Body of pancreas (tissue), 4 donors: ENCODE results near the gene CCDC85A. TPM values are rescaled to one million over a fixed set of nuclear protein-coding genes. Genes with fewer than 3 reads are reported as not detected.

Source experiments
- ATAC-seq: fragments of 150-250 bp; one replicate; pipeline ENCODE4 v1.9.1; 2016
- DNase-seq, 4 donors: peaks; one replicate each; pipeline ENCODE4 v3.0.0-alpha.2; 2019
- H3K27ac ChIP-seq, 4 donors: fragments of 200-600 bp; sonication (generic); 1 replicate in 3 of 4; 2 replicates in 1 of 4; pipeline versions ENCODE4 v1.5.1 to v1.6.1; 2016 to 2019; ENCODE audit warnings: mild to moderate bottlenecking in 1 of 4, mixed read lengths in 1 of 4, moderate library complexity in 1 of 4
- H3K27me3 ChIP-seq, 2 donors: fragments of 200-600 bp; sonication (generic); one replicate each; pipeline ENCODE4 v1.6.0; 2016; ENCODE audit warnings: mild to moderate bottlenecking in 1 of 2
- H3K36me3 ChIP-seq, 2 donors: fragments of 200-600 bp; sonication (generic); replicated peaks in 1 of 2; 2 replicates each; pipeline ENCODE4 v1.5.1; 2016; ENCODE audit warnings: low read depth in 2 of 2; ENCODE audit not compliant: insufficient read depth in 1 of 2
- H3K4me1 ChIP-seq: fragments of 200-600 bp; sonication (generic); one replicate; pipeline ENCODE4 v1.6.0; 2016
- H3K4me3 ChIP-seq, 2 donors: fragments of 200-600 bp; sonication (generic); 1 replicate in 1 of 2; 2 replicates in 1 of 2; pipeline ENCODE4 v1.5.1; 2016 to 2019
- H3K9me3 ChIP-seq, 3 donors: fragments of 200-600 bp; sonication (generic); 1 replicate in 2 of 3; 2 replicates in 1 of 3; pipeline ENCODE4 v1.5.1; 2016
- CTCF ChIP-seq, 7 experiments: fragments of 450-650 bp in 4 of 7; fragments of 200-600 bp in 3 of 7; sonication (generic) in 3 of 7; IDR thresholded peaks; one replicate each; pipeline ENCODE4 v1.5.1; 2016 to 2019; ENCODE audit warnings: antibody characterized with exemption in 7 of 7
- POLR2A ChIP-seq, 3 donors: fragments of 450-650 bp; IDR thresholded peaks; one replicate each; pipeline ENCODE4 v1.6.1; 2016; ENCODE audit warnings: antibody characterized with exemption in 3 of 3, mild to moderate bottlenecking in 2 of 3
- WGBS, 2 donors: methylation state at CpG; one replicate each; pipeline ENCODE4 v1.1.5; 2017; 5-methylcytosine and 5-hydroxymethylcytosine counted together
- intact Hi-C: fragments of 100-400 bp; cut with DNase I; formaldehyde crosslinking; loops from one replicate; pipeline ENCODE4 v1.15.1; 2023
- total RNA-seq, 2 donors: library from RNA; depleted of rRNA; stranded (reverse); fragments of >200 nt; gene quantifications; one replicate each; pipeline ENCODE4 v1.1.0, GENCODE V29; 2016

CCDC85A gene
- total RNA-seq, 2 donors from 2014 or later = 2.3 to 2.6 TPM

- Histone ChIP-seq H3K27me3 (no peaks in the 10 kb centered on the region), H3K4me1 (no peaks in the 10 kb centered on the region), H3K36me3 (no peaks in the 10 kb centered on the region), H3K9me3 (no peaks in the 10 kb centered on the region), H3K4me3 (no peak overlapping the region), H3K27ac (no peak overlapping the region)
- no peak for TF ChIP-seq CTCF (IDR thresholded peaks at IDR 0.05)
- no peak for TF ChIP-seq POLR2A (IDR thresholded peaks at IDR 0.05)
- ATAC-seq = no peak
- 63 to 74% methylated on average over 5 of the region's 5 CpGs for WGBS, 2 donors
- DNase-seq = no peak
- intact Hi-C loops = no loop called here
These were observed 83.1 kb downstream of the CCDC85A start for GRCh38 chr2:56266761-56267414.

DNA sequence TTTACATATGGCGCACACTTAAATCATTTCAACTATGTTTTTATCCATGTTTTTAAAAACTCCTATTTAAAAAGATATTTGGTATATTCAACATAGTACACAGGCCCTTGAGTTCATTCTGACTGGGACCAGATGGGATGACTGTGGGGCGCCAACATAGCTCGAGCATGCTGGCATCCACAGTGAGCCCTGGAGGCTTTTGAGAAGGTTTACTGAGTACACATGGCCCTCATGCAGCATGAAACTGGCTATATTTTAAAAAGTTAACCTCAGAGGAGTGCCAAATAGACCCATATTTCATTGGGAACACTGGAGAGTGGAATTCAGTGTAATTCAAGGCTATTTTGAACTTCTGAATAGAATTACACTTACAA is 83.6 kb downstream of the CCDC85A start:
- no peaks in the 10 kb centered on the region for H3K9me3 ChIP-seq
- DNase-seq = no peak
- no peaks in the 10 kb centered on the region for H3K4me1 ChIP-seq
- no peak for ATAC-seq
- H3K36me3 ChIP-seq = no peaks in the 10 kb centered on the region
- no peak for TF ChIP-seq POLR2A (IDR thresholded peaks at IDR 0.05)
- TF ChIP-seq CTCF (IDR thresholded peaks at IDR 0.05) = no peak
- no peak overlapping the region for H3K27ac ChIP-seq
- no peak overlapping the region for H3K4me3 ChIP-seq
- H3K27me3 ChIP-seq = no peaks in the 10 kb centered on the region
- intact Hi-C loops = no loop called here
- 83 to 93% methylated on average over 3 of the region's 3 CpGs for WGBS, 2 donors

DNA sequence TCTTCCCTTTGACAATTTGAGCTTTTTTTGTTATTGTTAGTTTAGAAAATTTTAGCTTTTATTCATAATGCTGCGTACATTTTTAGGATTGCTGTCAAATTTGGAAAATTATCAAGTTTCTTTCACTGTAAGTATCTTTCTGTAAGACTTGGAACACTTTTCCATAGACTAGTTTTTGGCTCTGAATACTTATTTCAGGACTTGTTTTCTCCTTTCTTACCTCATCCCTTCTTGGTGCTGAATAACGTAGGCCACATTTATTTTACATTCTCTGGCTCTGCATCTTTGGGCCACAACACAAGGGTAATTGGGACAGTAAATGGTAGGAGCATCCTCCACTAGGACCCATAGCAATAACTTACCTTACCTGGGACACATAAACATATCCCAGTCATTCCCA is 85.1 kb downstream of the CCDC85A start:
- intact Hi-C loops = no loop called here
- Histone ChIP-seq H3K27ac (no peak overlapping the region), H3K4me3 (no peak overlapping the region), H3K9me3 (no peaks in the 10 kb centered on the region), H3K4me1 (no peaks in the 10 kb centered on the region), H3K27me3 (no peaks in the 10 kb centered on the region), H3K36me3 (no peaks in the 10 kb centered on the region)
- DNase-seq (no peak), ATAC-seq (no peak)
- TF ChIP-seq POLR2A (IDR thresholded peaks at IDR 0.05) (no peak), CTCF (IDR thresholded peaks at IDR 0.05) (no peak)
- 79 to 81% methylated on average over 2 of the region's 2 CpGs for WGBS, 2 donors

DNA sequence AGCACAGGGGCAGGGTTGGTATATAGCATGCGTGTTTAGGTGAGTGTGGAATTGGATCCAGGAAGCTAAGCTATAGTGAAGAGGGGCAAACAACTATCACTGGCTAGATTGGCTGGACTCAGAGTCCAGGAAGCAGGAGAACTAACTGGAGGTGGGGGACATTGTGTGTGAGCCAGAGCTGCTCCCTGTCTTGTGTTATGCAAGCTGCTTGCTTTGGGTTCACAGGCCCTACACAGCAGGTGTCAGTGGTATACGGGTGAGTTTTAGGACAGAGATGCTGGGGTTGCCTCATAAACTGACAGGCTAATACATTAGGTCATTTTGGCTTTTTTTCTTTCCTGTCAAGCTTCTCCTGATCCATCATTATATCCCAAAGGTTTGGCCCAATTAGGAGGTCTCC is 87.5 kb downstream of the CCDC85A start:
- no peak for ATAC-seq
- H3K36me3 ChIP-seq = no peaks in the 10 kb centered on the region
- DNase-seq = no peak
- H3K4me1 ChIP-seq = no peaks in the 10 kb centered on the region
- H3K9me3 ChIP-seq = no peaks in the 10 kb centered on the region
- H3K4me3 ChIP-seq = no peak overlapping the region
- 57 to 64% methylated on average over 2 of the region's 2 CpGs for WGBS, 2 donors
- no peaks in the 10 kb centered on the region for H3K27me3 ChIP-seq
- H3K27ac ChIP-seq = no peak overlapping the region
- intact Hi-C loops = no loop called here
- TF ChIP-seq POLR2A (IDR thresholded peaks at IDR 0.05) (no peak), CTCF (IDR thresholded peaks at IDR 0.05) (no peak)

- no peak overlapping the region for H3K4me3 ChIP-seq
- H3K27ac ChIP-seq = no peak overlapping the region
- DNase-seq (no peak), ATAC-seq (no peak)
- no peaks in the 10 kb centered on the region for H3K27me3 ChIP-seq
- intact Hi-C loops = no loop called here
- H3K9me3 ChIP-seq = no peaks in the 10 kb centered on the region
- 86 to 93% methylated on average over 5 of the region's 5 CpGs for WGBS, 2 donors
- H3K36me3 ChIP-seq = no peaks in the 10 kb centered on the region
- no peaks in the 10 kb centered on the region for H3K4me1 ChIP-seq
- no peak for TF ChIP-seq CTCF (IDR thresholded peaks at IDR 0.05)
- no peak for TF ChIP-seq POLR2A (IDR thresholded peaks at IDR 0.05)
These were observed 101.4 kb downstream of the CCDC85A start for GRCh38 chr2:56285224-56285623.
